Measurements from ENCODE around the gene PICALM. TPM values are rescaled to one million over a fixed set of nuclear protein-coding genes. Genes with fewer than 3 reads are reported as not detected.

Gene PICALM
- total and polyA plus RNA-seq, 2 of the 8 experiments (the other 6 are each of a cell fraction or from before 2014, with no cell fraction given) = 69.4 to 71.3 TPM

GRCh38 chr11:86091566-86091965 lies 22.7 kb upstream of the PICALM start (continued):
- no peak for TF ChIP-seq ATF2 (IDR thresholded peaks at IDR 0.05; ENCODE audit: low read length)
- no peak for TF ChIP-seq RBBP5 (IDR thresholded peaks at IDR 0.05; ENCODE audit: borderline replicate concordance, low read depth, low read length)
- TF ChIP-seq POLR2A (IDR thresholded peaks at IDR 0.05; ENCODE audit: control extremely low read depth in 1 of 2, low read depth in 2 of 2, low read length in 2 of 2) = no peak
- TF ChIP-seq TCF12 (IDR thresholded peaks at IDR 0.05; ENCODE audit: low read depth, low read length) = no peak
- TF ChIP-seq JUN (IDR thresholded peaks at IDR 0.05; ENCODE audit: low read depth, low read length) = no peak

All from H1 (cell line).